Measurements from ENCODE around the gene CDH12.
"Not testable (repeated sequence)": the region's sequence is repeated elsewhere in the genome, so short reads cannot be mapped to it uniquely, and the experiment has no call there.

CDH12 gene

GRCh38 chr5:22411554-22412349 is 441.4 kb downstream of the CDH12 start:
- no peak for DNase-seq

- DNase-seq, result no peak
These were observed 461.2 kb downstream of the CDH12 start for GRCh38 chr5:22391956-22392355.

- DNase-seq, result no peak
These were observed 462.3 kb downstream of the CDH12 start for GRCh38 chr5:22390888-22391287.

GRCh38 chr5:22372826-22373660 is 480.1 kb downstream of the CDH12 start:
- DNase-seq, result no peak

- no peak for DNase-seq
These were observed 480.8 kb downstream of the CDH12 start for GRCh38 chr5:22372376-22372775.

GRCh38 chr5:22354956-22355355 is 498.2 kb downstream of the CDH12 start:
- no peak for DNase-seq

- no peak for DNase-seq
These were observed 500.7 kb downstream of the CDH12 start for GRCh38 chr5:22352493-22352892.

GRCh38 chr5:22351178-22351577 is 502.0 kb downstream of the CDH12 start:
- no peak for DNase-seq

- DNase-seq, result no peak
These were observed 505.1 kb downstream of the CDH12 start for GRCh38 chr5:22348027-22348426.

- DNase-seq, result no peak
These were observed 509.1 kb downstream of the CDH12 start for GRCh38 chr5:22344000-22344399.

- DNase-seq, result no peak
These were observed 511.7 kb downstream of the CDH12 start for GRCh38 chr5:22341406-22341805.

GRCh38 chr5:22332949-22333348 is 520.2 kb downstream of the CDH12 start:
- DNase-seq, result not testable (repeated sequence)

GRCh38 chr5:22329683-22330082 is 523.5 kb downstream of the CDH12 start:
- no peak for DNase-seq

GRCh38 chr5:22319798-22320197 is 533.3 kb downstream of the CDH12 start:
- no peak for DNase-seq

- DNase-seq, result no peak
These were observed 536.9 kb downstream of the CDH12 start for GRCh38 chr5:22316294-22316693.

GRCh38 chr5:22315052-22315451 is 538.1 kb downstream of the CDH12 start:
- not testable (repeated sequence) for DNase-seq

- no peak for DNase-seq
These were observed 538.6 kb downstream of the CDH12 start for GRCh38 chr5:22314548-22314947.

- DNase-seq, result no peak
These were observed 547.1 kb downstream of the CDH12 start for GRCh38 chr5:22306011-22306410.

- DNase-seq, result no peak
These were observed 557.3 kb downstream of the CDH12 start for GRCh38 chr5:22295832-22296231.

- no peak for DNase-seq
These were observed 560.0 kb downstream of the CDH12 start for GRCh38 chr5:22293147-22293546.

- no peak for DNase-seq
These were observed 575.0 kb downstream of the CDH12 start for GRCh38 chr5:22278164-22278563.

GRCh38 chr5:22277006-22277405 is 576.1 kb downstream of the CDH12 start:
- DNase-seq, result no peak

GRCh38 chr5:22265855-22266254 is 587.3 kb downstream of the CDH12 start:
- not testable (repeated sequence) for DNase-seq

GRCh38 chr5:22258139-22258538 is 595.0 kb downstream of the CDH12 start:
- DNase-seq, result no peak
